Heart left ventricle (tissue), 16 donors: Measurements from ENCODE around the gene COX6A2. TPM values are rescaled to one million over a fixed set of nuclear protein-coding genes. Genes with fewer than 3 reads are reported as not detected.

Experiments used
- ATAC-seq, 4 donors: fragments of 200-7000 bp; cut with Tn5 transposase; one replicate each; pipeline ENCODE4 v1.9.1; 2020 to 2022; ENCODE audit warnings: moderate library complexity in 4 of 4, mild to moderate bottlenecking in 3 of 4, moderate number of reproducible peaks in 1 of 4
- DNase-seq, 5 donors: peaks; one replicate each; pipeline ENCODE4 v3.0.0-alpha.2; 2020
- H3K27ac ChIP-seq, 12 donors: fragments of 200-600 bp; sonication (generic) in 4 of 12; one replicate each; pipeline versions ENCODE4 v1.5.0 to v1.8.0; 2016 to 2022; ENCODE audit warnings: mild to moderate bottlenecking in 2 of 12
- H3K27me3 ChIP-seq, 9 donors: fragments of 200-600 bp; sonication (generic) in 2 of 9; one replicate each; pipeline versions ENCODE4 v1.5.1 to v1.8.0; 2016 to 2022; ENCODE audit warnings: mild to moderate bottlenecking in 3 of 9
- H3K36me3 ChIP-seq, 9 donors: fragments of 200-600 bp; sonication (generic) in 2 of 9; one replicate each; pipeline versions ENCODE4 v1.5.0 to v1.8.0; 2018 to 2022; ENCODE audit warnings: mild to moderate bottlenecking in 2 of 9
- H3K4me1 ChIP-seq, 12 donors: fragments of 200-600 bp; sonication (generic) in 4 of 12; one replicate each; pipeline versions ENCODE4 v1.5.0 to v1.8.0; 2016 to 2022; ENCODE audit warnings: mild to moderate bottlenecking in 3 of 12
- H3K4me3 ChIP-seq, 12 donors: fragments of 200-600 bp; sonication (generic) in 4 of 12; one replicate each; pipeline versions ENCODE4 v1.5.0 to v1.8.0; 2017 to 2022; ENCODE audit warnings: mild to moderate bottlenecking in 9 of 12, moderate library complexity in 4 of 12
- H3K9me3 ChIP-seq, 12 donors: fragments of 200-600 bp; sonication (generic) in 4 of 12; one replicate each; pipeline versions ENCODE4 v1.5.0 to v1.8.0; 2016 to 2022; ENCODE audit warnings: mild to moderate bottlenecking in 1 of 12
- CTCF ChIP-seq, 12 donors: fragments of 200-600 bp; sonication (generic) in 4 of 12; IDR thresholded peaks; one replicate each; pipeline versions ENCODE4 v1.5.0 to v1.8.0; 2018 to 2022; ENCODE audit warnings: antibody characterized with exemption in 12 of 12, mild to moderate bottlenecking in 5 of 12
- POLR2A ChIP-seq, 2 donors: fragments of 450-650 bp; IDR thresholded peaks; one replicate each; pipeline ENCODE4 v1.6.1; 2017; ENCODE audit warnings: antibody characterized with exemption in 2 of 2, mild to moderate bottlenecking in 2 of 2, moderate library complexity in 2 of 2
- WGBS, 4 donors: extraction: QIAGEN DNeasy Blood & Tissue Kit in 2 of 4; methylation state at CpG; one replicate each; pipeline versions ENCODE4 v1.1.5 to v1.1.7; 2013 to 2018; 5-methylcytosine and 5-hydroxymethylcytosine counted together
- intact Hi-C, 10 donors: fragments of 100-400 bp; cut with DNase I; formaldehyde crosslinking; loops; one replicate each; pipeline versions ENCODE4 v1.11.1 to v1.14.2; 2022
- polyA plus RNA-seq, 2 donors: library from polyadenylated mRNA; stranded (reverse); fragments of 200-250 nt; gene quantifications; one replicate each; pipeline ENCODE4 v1.2.3, GENCODE V29; 2013
- total RNA-seq, 9 donors: library from RNA; depleted of rRNA in 2 of 9; stranded (reverse); fragments of >200 nt in 2 of 9; fragmentation: NEBNext Ultra II Directional in 3 of 9; extraction: Animal tissue kit (Norgen Biotek cat#: 25700) in 3 of 9; gene quantifications; one replicate each; pipeline versions ENCODE4 v1.1.0 to v1.2.4, GENCODE V29; 2016 to 2023
- donor health status: ischemic (EF 13 %, LVEDD 7.1; RV severe dilation, severe dysfunction).
- donor health status: healthy with polysubstance abuse.
- donor health status: DM: no; HTN: yes; CAD: no.
- donor health status: DM: no; HTN: no; CAD: no.
- donor health status: ischemic (EF 25% LVEDD 6.9; RV normal size, moderate dysfunction).
- donor health status: ischemic (EF 25% LVEDD 5.7; RV mildly dilated, moderate dysfunction).
- donor health status: healthy.
- donor health status: DM: yes; HTN: yes; CAD: no.
- donor health status: ischemic (EF 35%, LVEDD 5.7; RV mildly dilated, moderate dysfunction).
- donor health status: nonischemic (EF 11% LVEDD 7.7; RV severe dilation, severe dysfunction).
- donor health status: DM: yes; HTN: yes; CAD: no.
- donor health status: PGD.
- donor health status: ischemic (EF 29% LVEDD 5.4; RV normal size, mild dysfunction).
- donor health status: nonischemic (EF 23%, LVEDD 6.1; RV moderate dilation, normal function).

COX6A2 gene
- total and polyA plus RNA-seq, 11 donors = 393 to 10,029 (median 1,151) TPM

- Histone ChIP-seq H3K4me3 (peak overlapping the region in 5 of 12 donors; percentile 13 to 91 (median 72)), H3K4me1 (peaks cover 10 to 78% (median 63%) of the 10 kb centered on the region in 12 donors), H3K27ac (peak overlapping the region in 3 of 12 donors; percentile 23 to 100 (median 99)), H3K9me3 (no peaks in the 10 kb centered on the region), H3K36me3 (peaks cover 0 to 4% (median under 1%) of the 10 kb centered on the region in 9 donors), H3K27me3 (no peaks in the 10 kb centered on the region)
- intact Hi-C loops = loop anchor here in 7 of 10 donors (5.0 to 10.0 kb wide), 13 partner anchors 48 to 502 kb away; partner anchors contain the start of genes ZNF267 (in 4 of the 7), FUS (in 2 of the 7), RUSF1 (in 2 of the 7) and SETD1A (in 1 of the 7)
- DNase-seq (no peak), ATAC-seq (no peak)
- WGBS, 4 donors = 72 to 76% (median 72%) methylated on average over 6 to 8 of the region's 8 CpGs
- no peak for TF ChIP-seq CTCF (IDR thresholded peaks at IDR 0.05)
- TF ChIP-seq POLR2A (IDR thresholded peaks at IDR 0.05) = no peak
Measured at GRCh38 chr16:31456988-31457360, 28.8 kb upstream of the COX6A2 start.

GRCh38 chr16:31455601-31456314, 27.6 kb upstream of the COX6A2 start:
- WGBS, 4 donors = 64 to 81% (median 66%) methylated on average over 17 of the region's 17 CpGs
- H3K4me3 ChIP-seq = no peak overlapping the region
- TF ChIP-seq POLR2A (IDR thresholded peaks at IDR 0.05) (no peak), CTCF (IDR thresholded peaks at IDR 0.05) (peak in 6 of 12 donors; percentile 10 to 46 (median 22))
- ATAC-seq (no peak), DNase-seq (no peak)
- no peaks in the 10 kb centered on the region for H3K27me3 ChIP-seq
- H3K36me3 ChIP-seq = no peaks in the 10 kb centered on the region
- H3K9me3 ChIP-seq = no peaks in the 10 kb centered on the region
- peak overlapping the region in 2 of 12 donors; percentile 12 to 15 for H3K27ac ChIP-seq
- H3K4me1 ChIP-seq = peaks cover 10 to 82% (median 69%) of the 10 kb centered on the region in 12 donors
- intact Hi-C loops = loop anchor here in 7 of 10 donors (5.0 to 10.0 kb wide), 13 partner anchors 49 to 501 kb away; partner anchors contain the start of genes ZNF267 (in 4 of the 7), FUS (in 2 of the 7), RUSF1 (in 2 of the 7) and SETD1A (in 1 of the 7)

GRCh38 chr16:31453255-31454204, 25.4 kb upstream of the COX6A2 start:
- no peak overlapping the region for H3K4me3 ChIP-seq
- intact Hi-C loops = loop anchor here in 6 of 10 donors (5.0 to 10.0 kb wide), 9 partner anchors 51 to 499 kb away; partner anchors contain the start of genes ZNF267 (in 2 of the 6), FUS (in 1 of the 6), RUSF1 (in 1 of the 6) and SETD1A (in 1 of the 6)
- no peak for TF ChIP-seq POLR2A (IDR thresholded peaks at IDR 0.05)

GRCh38 chr16:31452631-31453106, 24.5 kb upstream of the COX6A2 start:
- ATAC-seq (peak in 3 of 4 donors; percentile 44 to 60 (median 48)), DNase-seq (no peak)
- WGBS, 4 donors = 53 to 66% (median 59%) methylated on average over 3 of the region's 3 CpGs
- intact Hi-C loops = loop anchor here in 6 of 10 donors (5.0 to 10.0 kb wide), 9 partner anchors 52 to 498 kb away; partner anchors contain the start of genes ZNF267 (in 2 of the 6), FUS (in 1 of the 6), RUSF1 (in 1 of the 6) and SETD1A (in 1 of the 6)
- Histone ChIP-seq H3K27me3 (no peaks in the 10 kb centered on the region), H3K36me3 (no peaks in the 10 kb centered on the region), H3K4me1 (peaks cover 10 to 65% (median 55%) of the 10 kb centered on the region in 12 donors), H3K4me3 (no peak overlapping the region), H3K27ac (peak overlapping the region in 11 of 12 donors; percentile 8 to 69 (median 49)), H3K9me3 (no peaks in the 10 kb centered on the region)
- TF ChIP-seq POLR2A (IDR thresholded peaks at IDR 0.05) (no peak), CTCF (IDR thresholded peaks at IDR 0.05) (no peak)

More at GRCh38 chr16:31453255-31454204, 25.4 kb upstream of the COX6A2 start:
- H3K9me3 ChIP-seq = no peaks in the 10 kb centered on the region
- DNase-seq (peak in 1 of 5 donors; percentile 34), ATAC-seq (peak in 3 of 4 donors; percentile 2 to 6 (median 5))
- H3K36me3 ChIP-seq = no peaks in the 10 kb centered on the region
- H3K27me3 ChIP-seq = no peaks in the 10 kb centered on the region
- H3K4me1 ChIP-seq = peaks cover 10 to 73% (median 61%) of the 10 kb centered on the region in 12 donors
- WGBS, 4 donors = 38 to 54% (median 51%) methylated on average over 19 to 20 of the region's 20 CpGs
- peak overlapping the region in 11 of 12 donors; percentile 18 to 68 (median 49) for H3K27ac ChIP-seq
